B cell (primary cell): ENCODE measurements around the gene IL20. TPM values are rescaled to one million over a fixed set of nuclear protein-coding genes. Genes with fewer than 3 reads are reported as not detected.
A peak's percentile ranks its signal among the peaks of the same experiment; 100 is the strongest.

Source experiments
- ATAC-seq: fragments of 200-7000 bp; cut with Tn5 transposase; one replicate; pipeline ENCODE4 v1.10.0; 2021; ENCODE audit warnings: low read depth, mild to moderate bottlenecking, moderate number of reproducible peaks, moderate library complexity
- CTCF ChIA-PET: fragments of 350-600 bp; sonication (Branson Sonifier 250); formaldehyde crosslinking; loops from one replicate; lab custom pipeline; 2021; ENCODE audit warnings: antibody characterized with exemption, inconsistent platforms; lab: Charles Lee
- POLR2A ChIA-PET: fragments of 350-600 bp; sonication (Branson Sonifier 250); formaldehyde crosslinking; loops from one replicate; lab custom pipeline; 2021; ENCODE audit warnings: antibody characterized with exemption; lab: Charles Lee
- DNase-seq: peaks from one replicate; pipeline ENCODE4 v3.0.0; 2013
- H2AFZ ChIP-seq: 2 replicates; pipeline ENCODE4 v1.6.1; 2012; ENCODE audit warnings: mild to moderate bottlenecking, low read depth, low read length; ENCODE audit not compliant: insufficient read depth, poor library complexity, severe bottlenecking
- H3K27ac ChIP-seq, 2 donors: 1 replicate in 1 of 2; 2 replicates in 1 of 2; pipeline ENCODE4 v1.5.1; 2012 to 2013; ENCODE audit warnings: low read length in 2 of 2, mild to moderate bottlenecking in 2 of 2, moderate library complexity in 1 of 2
- H3K27me3 ChIP-seq, 4 experiments: fragments of 200-600 bp in 1 of 4; sonication (generic) in 1 of 4; replicated peaks in 1 of 4; 1 replicate in 2 of 4; 2 replicates in 2 of 4; pipeline versions ENCODE4 v1.6.1 to v1.7.0; 2013 to 2016; ENCODE audit warnings: low read length in 3 of 4, mild to moderate bottlenecking in 2 of 4, mixed read lengths in 1 of 4, moderate library complexity in 1 of 4; ENCODE audit not compliant: insufficient read depth in 4 of 4, control insufficient read depth in 3 of 4; ENCODE audit errors: control extremely low read depth in 1 of 4
- H3K36me3 ChIP-seq, 2 experiments: replicated peaks in 1 of 2; 1 replicate in 1 of 2; 2 replicates in 1 of 2; pipeline versions ENCODE4 v1.6.1 to v1.7.1; 2013; ENCODE audit warnings: low read length in 1 of 2; ENCODE audit not compliant: insufficient read depth in 2 of 2, control insufficient read depth in 1 of 2; ENCODE audit errors: control extremely low read depth in 1 of 2, extremely low read depth in 1 of 2
- H3K4me1 ChIP-seq, 2 donors: fragments of 200-600 bp in 1 of 2; sonication (generic) in 1 of 2; 1 replicate in 1 of 2; 2 replicates in 1 of 2; pipeline versions ENCODE4 v1.5.1 to v1.6.1; 2013 to 2017; ENCODE audit warnings: low read length in 2 of 2; ENCODE audit not compliant: control insufficient read depth in 2 of 2, insufficient read depth in 2 of 2
- H3K4me2 ChIP-seq: replicated peaks from 2 replicates; pipeline ENCODE3; 2012; ENCODE audit warnings: mild to moderate bottlenecking, low read depth, low read length; ENCODE audit not compliant: poor library complexity, severe bottlenecking
- H3K4me3 ChIP-seq, 5 experiments: fragments of 200-600 bp in 1 of 5; sonication (generic) in 1 of 5; 1 replicate in 3 of 5; 2 replicates in 2 of 5; pipeline versions ENCODE4 v1.5.1 to v1.7.0; 2011 to 2016; ENCODE audit warnings: low read length in 4 of 5, mild to moderate bottlenecking in 4 of 5, low read depth in 2 of 5, control low read depth in 1 of 5, moderate library complexity in 1 of 5; ENCODE audit not compliant: insufficient read depth in 1 of 5; ENCODE audit errors: control extremely low read depth in 1 of 5, extremely low read depth in 1 of 5
- H3K79me2 ChIP-seq: fragments of 200-600 bp; sonication (generic); one replicate; pipeline ENCODE4 v1.6.0; 2016; ENCODE audit warnings: low read length; ENCODE audit not compliant: control insufficient read depth, insufficient read depth
- H3K9ac ChIP-seq: fragments of 200-600 bp; sonication (generic); 2 replicates; pipeline ENCODE4 v1.6.1; 2017; ENCODE audit warnings: mild to moderate bottlenecking, low read length, moderate library complexity
- H3K9me3 ChIP-seq, 3 donors: one replicate each; pipeline versions ENCODE4 v1.6.1 to v1.7.1; 2013; ENCODE audit warnings: low read length in 2 of 3; ENCODE audit not compliant: control insufficient read depth in 2 of 3, insufficient read depth in 1 of 3; ENCODE audit errors: control extremely low read depth in 1 of 3
- H4K20me1 ChIP-seq: 2 replicates; pipeline ENCODE4 v1.6.0; 2012; ENCODE audit warnings: mild to moderate bottlenecking, low read length; ENCODE audit not compliant: insufficient read depth, control insufficient read depth, poor library complexity, severe bottlenecking
- H3K27ac Mint-ChIP-seq: one replicate; pipeline ENCODE4 v1.8.0; 2021; ENCODE audit warnings: mixed read lengths
- H3K27me3 Mint-ChIP-seq: one replicate; pipeline ENCODE4 v1.8.0; 2021; ENCODE audit warnings: mixed read lengths
- H3K4me1 Mint-ChIP-seq: one replicate; pipeline ENCODE4 v1.8.0; 2021; ENCODE audit warnings: mixed read lengths
- H3K4me3 Mint-ChIP-seq: one replicate; pipeline ENCODE4 v1.8.0; 2021; ENCODE audit warnings: mixed read lengths
- H3K9me3 Mint-ChIP-seq: one replicate; pipeline ENCODE4 v1.8.0; 2022; ENCODE audit warnings: mixed read lengths; ENCODE audit not compliant: insufficient read depth
- EZH2 ChIP-seq: IDR thresholded peaks from 2 replicates; pipeline ENCODE4 v1.6.1; 2012; ENCODE audit warnings: borderline replicate concordance, low read depth, mild to moderate bottlenecking, moderate library complexity, low read length; ENCODE audit not compliant: insufficient read depth, poor library complexity, severe bottlenecking
- WGBS: methylation state at CpG from one replicate; pipeline ENCODE4 v1.1.5; 2013; ENCODE audit warnings: missing lambda C conversion rate; ENCODE audit not compliant: insufficient coverage; 5-methylcytosine and 5-hydroxymethylcytosine counted together
- intact Hi-C: fragments of 100-400 bp; cut with micrococcal nuclease; formaldehyde crosslinking; loops from one replicate; pipeline ENCODE4 v1.10.0; 2022
- polyA plus RNA-seq: library from polyadenylated mRNA; depleted of rRNA; stranded (reverse); fragments of >200 nt; gene quantifications from 2 replicates; pipeline ENCODE4 v1.2.3, GENCODE V29; 2012
- total RNA-seq, 2 donors: library from RNA; stranded (reverse); fragments of 120-200 nt in 1 of 2; gene quantifications; 1 replicate in 1 of 2; 2 replicates in 1 of 2; pipeline versions ENCODE4 v1.2.3 to v1.2.4, GENCODE V29; 2013 to 2022
- TF ChIP-seq, protein P1 (sequence below): fragments of 200-600 bp; IDR thresholded peaks from one replicate; pipeline ENCODE4 v1.8.0; 2022; ENCODE audit warnings: antibody characterized with exemption, mild to moderate bottlenecking

The IL20 gene
- total and polyA plus RNA-seq, 2 donors (not counting 1 experiment from before 2014, with no cell fraction given), result not detected

DNA sequence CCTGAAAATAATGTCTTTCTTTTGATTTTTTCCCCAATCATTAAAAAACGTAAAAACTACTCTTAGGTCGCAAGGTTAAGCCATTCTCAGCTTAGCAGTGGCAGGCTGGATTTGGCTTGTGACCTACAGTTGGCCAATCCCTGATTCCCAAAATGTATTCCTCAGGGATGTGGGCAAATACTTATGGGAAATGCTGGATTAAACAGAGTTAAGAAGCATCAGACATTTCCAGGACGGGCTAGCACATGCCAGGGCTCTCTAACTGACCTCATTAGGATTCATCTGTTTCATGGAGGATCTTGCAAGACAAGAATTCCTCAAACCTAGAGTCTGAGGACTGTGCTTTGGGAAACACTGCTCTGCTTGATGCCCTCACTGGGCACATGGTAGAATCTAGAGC is 30.8 kb downstream of the IL20 start:
- H3K4me1 ChIP-seq, result peaks cover 0 to 5% of the 10 kb centered on the region in 2 donors
- no peaks in the 10 kb centered on the region for H3K9me3 Mint-ChIP-seq
- H3K27ac Mint-ChIP-seq, result no peak overlapping the region
- H3K27ac ChIP-seq, result no peak overlapping the region
- H3K4me2 ChIP-seq, result no peak overlapping the region
- no peaks in the 10 kb centered on the region for H3K9me3 ChIP-seq
- TF ChIP-seq EZH2, result no peak
- TF ChIP-seq, protein P1, sequence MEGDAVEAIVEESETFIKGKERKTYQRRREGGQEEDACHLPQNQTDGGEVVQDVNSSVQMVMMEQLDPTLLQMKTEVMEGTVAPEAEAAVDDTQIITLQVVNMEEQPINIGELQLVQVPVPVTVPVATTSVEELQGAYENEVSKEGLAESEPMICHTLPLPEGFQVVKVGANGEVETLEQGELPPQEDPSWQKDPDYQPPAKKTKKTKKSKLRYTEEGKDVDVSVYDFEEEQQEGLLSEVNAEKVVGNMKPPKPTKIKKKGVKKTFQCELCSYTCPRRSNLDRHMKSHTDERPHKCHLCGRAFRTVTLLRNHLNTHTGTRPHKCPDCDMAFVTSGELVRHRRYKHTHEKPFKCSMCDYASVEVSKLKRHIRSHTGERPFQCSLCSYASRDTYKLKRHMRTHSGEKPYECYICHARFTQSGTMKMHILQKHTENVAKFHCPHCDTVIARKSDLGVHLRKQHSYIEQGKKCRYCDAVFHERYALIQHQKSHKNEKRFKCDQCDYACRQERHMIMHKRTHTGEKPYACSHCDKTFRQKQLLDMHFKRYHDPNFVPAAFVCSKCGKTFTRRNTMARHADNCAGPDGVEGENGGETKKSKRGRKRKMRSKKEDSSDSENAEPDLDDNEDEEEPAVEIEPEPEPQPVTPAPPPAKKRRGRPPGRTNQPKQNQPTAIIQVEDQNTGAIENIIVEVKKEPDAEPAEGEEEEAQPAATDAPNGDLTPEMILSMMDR, result no peak
- ChIA-PET CTCF (interaction anchor here (0.7 to 2.4 kb wide), 2 partner anchors 12 to 17 kb away, joined by 3 to 8 read pairs; no protein-coding TSS in a partner anchor), POLR2A (no interaction called here)
- H3K27me3 Mint-ChIP-seq, result no peaks in the 10 kb centered on the region
- WGBS, result 100% methylated on average over 1 of the region's 3 CpGs
- no peaks in the 10 kb centered on the region for H3K27me3 ChIP-seq
- no peaks in the 10 kb centered on the region for H3K36me3 ChIP-seq
- intact Hi-C loops, result loop anchor here (5.0 kb wide), 1 partner anchor 36 kb away; no protein-coding TSS in a partner anchor
- H2AFZ ChIP-seq, result no peak overlapping the region
- ATAC-seq, result no peak
- peaks cover 8% of the 10 kb centered on the region for H4K20me1 ChIP-seq
- no peak overlapping the region for H3K4me3 ChIP-seq
- peaks cover 24% of the 10 kb centered on the region for H3K4me1 Mint-ChIP-seq
- no peak for DNase-seq
- H3K4me3 Mint-ChIP-seq, result no peak overlapping the region
- no peaks in the 10 kb centered on the region for H3K79me2 ChIP-seq
- H3K9ac ChIP-seq, result no peak overlapping the region

DNA sequence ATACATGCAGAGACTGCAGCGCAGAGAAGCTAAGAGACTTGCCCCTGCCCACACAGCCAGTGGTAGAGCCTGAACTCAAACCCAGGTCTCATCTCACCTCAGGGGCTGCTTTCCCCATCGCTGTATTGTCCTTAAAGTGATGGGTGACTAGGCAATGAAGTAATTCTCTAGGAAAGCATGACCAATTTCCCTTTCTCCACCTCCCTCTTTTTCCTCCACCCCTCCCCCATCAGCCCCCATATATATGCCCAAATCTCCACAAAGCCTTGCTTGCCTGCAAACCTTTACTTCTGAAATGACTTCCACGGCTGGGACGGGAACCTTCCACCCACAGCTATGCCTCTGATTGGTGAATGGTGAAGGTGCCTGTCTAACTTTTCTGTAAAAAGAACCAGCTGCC is 31.8 kb downstream of the IL20 start, which contains the start of gene IL24:
IL24 (plus strand) TSS at position 269 of the 400 bp plus-strand sequence. CDS start 390 bp downstream, outside the sequence.
- no peak for ATAC-seq

More for the DNA sequence above, 31.8 kb downstream of the IL20 start, which contains the start of gene IL24:
- no peak within 1 kb of the TSS for H3K4me3 ChIP-seq
- no peak within 1 kb of the TSS for H3K4me2 ChIP-seq
- Mint-ChIP-seq H3K9me3 (no peaks in the 10 kb centered on the region), H3K4me1 (peaks cover 26% of the 10 kb centered on the region), H3K27ac (peak within 1 kb of the TSS; percentile 41), H3K4me3 (no peak within 1 kb of the TSS), H3K27me3 (no peaks in the 10 kb centered on the region)
- H3K4me1 ChIP-seq, result peaks cover 0 to 5% of the 10 kb centered on the region in 2 donors
- POLR2A ChIA-PET, result no interaction called here
- no peaks in the 10 kb centered on the region for H3K9me3 ChIP-seq
- H2AFZ ChIP-seq, result no peak within 1 kb of the TSS
- H3K27me3 ChIP-seq, result no peaks in the 10 kb centered on the region
- DNase-seq, result no peak
- peaks cover 14% of the 10 kb centered on the region for H4K20me1 ChIP-seq
- H3K27ac ChIP-seq, result no peak within 1 kb of the TSS
- CTCF ChIA-PET, result interaction anchor here (1.2 to 1.4 kb wide), 2 partner anchors 9 to 15 kb away, joined by 3 read pairs; no protein-coding TSS in a partner anchor
- H3K79me2 ChIP-seq, result no peaks in the 10 kb centered on the region
- intact Hi-C loops, result loop anchor here (5.0 kb wide), 1 partner anchor 35 kb away; no protein-coding TSS in a partner anchor
- no peak within 1 kb of the TSS for H3K9ac ChIP-seq
- TF ChIP-seq EZH2, result no peak
- TF ChIP-seq, protein P1, result no peak
- peaks cover 0 to 2% of the 10 kb centered on the region in 2 experiments for H3K36me3 ChIP-seq
- WGBS, result no CpG with 5 or more reads among the region's 4 CpGs
